ENCODE data around the gene KCNMB1. TPM values are rescaled to one million over a fixed set of nuclear protein-coding genes. Genes with fewer than 3 reads are reported as not detected.
A peak's percentile ranks its signal among the peaks of the same experiment; 100 is the strongest.
"Not testable (repeated sequence)": the region's sequence is repeated elsewhere in the genome, so short reads cannot be mapped to it uniquely, and the experiment has no call there.

The KCNMB1 gene
- total RNA-seq, 8 experiments from 2014 or later, result 0.04 to 2.9 (median 0.24) TPM

GRCh38 chr5:170390472-170390871, 1.3 kb upstream of the KCNMB1 start:
- in situ Hi-C loops (cut with MboI; ENCODE audit: low pct_unique_long_range_greater_than_20kb in 2 of 9, low sequenced_read_pairs in 9 of 9, unreplicated experiment in 9 of 9), result no loop called here
- WGBS, 10 experiments, result 0 to 100% (median 77%) methylated on average over 1 to 4 of the region's 5 CpGs; no CpG with 5 or more reads in 6 of the 10 experiments
- H3K27ac ChIP-seq, result no peak overlapping the region
- H3K4me3 ChIP-seq, result no peak overlapping the region
- no peak for ATAC-seq (replicated peaks in 6 of 8)
- peaks cover 33 to 37% of the 10 kb centered on the region in 2 donors for H3K4me1 ChIP-seq (replicated peaks in 1 of 2)

- Histone ChIP-seq H3K4me1 (replicated peaks in 1 of 2) (peaks cover 33 to 37% of the 10 kb centered on the region in 2 donors), H3K27ac (no peak overlapping the region), H3K4me3 (no peak overlapping the region)
- in situ Hi-C loops (cut with MboI; ENCODE audit: low pct_unique_long_range_greater_than_20kb in 2 of 9, low sequenced_read_pairs in 9 of 9, unreplicated experiment in 9 of 9), result no loop called here
- WGBS, 10 experiments, result 0 to 100% (median 65%) methylated on average over 1 to 4 of the region's 4 CpGs; no CpG with 5 or more reads in 2 of the 10 experiments
- peak in 1 of 8 experiments; percentile 18 for ATAC-seq (replicated peaks in 6 of 8)
Observed at GRCh38 chr5:170389550-170389892, 354 bp upstream of the KCNMB1 start.

GRCh38 chr5:170387775-170388639, 1.2 kb downstream of the KCNMB1 start:
- Histone ChIP-seq H3K27ac (no peak overlapping the region), H3K4me1 (replicated peaks in 1 of 2) (peaks cover 22 to 24% of the 10 kb centered on the region in 2 donors), H3K4me3 (no peak overlapping the region)
- no peak for ATAC-seq (replicated peaks in 6 of 8)
- WGBS, 10 experiments, result 22 to 100% (median 56%) methylated on average over 1 to 4 of the region's 6 CpGs; no CpG with 5 or more reads in 2 of the 10 experiments
- in situ Hi-C loops (cut with MboI; ENCODE audit: low pct_unique_long_range_greater_than_20kb in 2 of 9, low sequenced_read_pairs in 9 of 9, unreplicated experiment in 9 of 9), result no loop called here

DNA sequence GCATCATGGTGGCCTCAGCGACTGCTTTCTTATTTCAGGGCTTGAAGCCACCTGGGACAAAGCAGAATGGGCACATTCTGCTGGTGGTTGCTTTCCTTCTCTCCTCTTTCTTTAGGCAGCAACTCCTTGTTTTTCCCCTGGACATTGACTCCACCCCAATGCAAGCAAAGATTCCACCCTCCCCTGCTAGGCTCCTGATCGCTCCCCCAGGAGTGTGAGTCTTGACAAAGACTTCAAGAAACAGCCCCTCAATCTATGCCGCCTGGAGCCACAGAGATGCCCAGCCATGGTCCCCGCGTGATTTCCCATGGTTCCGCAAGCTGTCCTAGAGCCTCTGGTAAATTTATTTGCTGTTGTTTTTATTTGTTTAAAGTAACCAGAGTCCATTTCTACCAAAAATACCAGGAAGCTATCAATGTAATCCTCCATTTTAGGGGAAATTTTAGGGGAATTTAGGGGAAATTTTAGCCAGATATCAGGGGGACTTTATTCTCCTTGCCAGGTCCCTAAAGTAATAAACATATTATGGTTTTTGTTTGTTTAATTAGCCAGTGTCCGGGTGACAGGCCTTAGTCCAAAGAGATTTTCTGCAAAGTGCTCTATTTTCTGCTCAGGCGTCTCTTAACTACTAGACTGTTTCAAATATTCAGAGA, 2.3 kb downstream of the KCNMB1 start:
- Histone ChIP-seq H3K4me1 (replicated peaks in 1 of 2) (peaks cover 14 to 15% of the 10 kb centered on the region in 2 donors), H3K4me3 (no peak overlapping the region), H3K27ac (no peak overlapping the region)
- 40 to 100% (median 74%) methylated on average over 1 to 5 of the region's 8 CpGs; no CpG with 5 or more reads in 1 of the 10 experiments for WGBS, 10 experiments
- no peak for ATAC-seq (replicated peaks in 6 of 8)
- in situ Hi-C loops (cut with MboI; ENCODE audit: low pct_unique_long_range_greater_than_20kb in 2 of 9, low sequenced_read_pairs in 9 of 9, unreplicated experiment in 9 of 9), result no loop called here

DNA sequence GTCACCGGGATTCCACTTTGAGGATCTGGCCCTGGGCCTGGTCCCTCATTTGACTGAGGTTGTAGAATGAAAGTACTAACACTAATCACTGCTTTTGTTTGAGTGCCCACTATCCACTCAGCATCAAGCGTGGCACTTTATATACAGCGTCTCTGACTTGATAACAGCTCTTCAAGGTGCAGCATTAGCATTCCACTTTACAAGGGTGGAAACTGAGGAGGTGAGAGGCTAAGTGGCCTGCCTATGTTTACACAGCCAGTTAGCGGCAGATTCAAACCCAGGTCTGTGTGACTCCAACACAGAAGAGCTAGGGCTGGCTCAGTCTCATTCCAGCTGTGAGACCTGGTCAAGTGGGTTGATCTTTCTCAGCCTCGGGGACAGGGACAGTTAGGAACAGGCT, 5.9 kb downstream of the KCNMB1 start:
- Histone ChIP-seq H3K4me1 (replicated peaks in 1 of 2) (peaks cover 0 to 7% of the 10 kb centered on the region in 2 donors), H3K4me3 (no peak overlapping the region), H3K27ac (no peak overlapping the region)
- ATAC-seq (replicated peaks in 6 of 8), result no peak
- in situ Hi-C loops (cut with MboI; ENCODE audit: low pct_unique_long_range_greater_than_20kb in 2 of 9, low sequenced_read_pairs in 9 of 9, unreplicated experiment in 9 of 9), result no loop called here
- 21 to 100% (median 89%) methylated on average over 1 to 3 of the region's 5 CpGs; no CpG with 5 or more reads in 4 of the 10 experiments for WGBS, 10 experiments

- no peak overlapping the region for H3K4me3 ChIP-seq
- 29 to 83% (median 65%) methylated on average over 1 to 2 of the region's 2 CpGs; no CpG with 5 or more reads in 3 of the 10 experiments for WGBS, 10 experiments
- no peak for ATAC-seq (replicated peaks in 6 of 8)
- no peak overlapping the region for H3K27ac ChIP-seq
- H3K4me1 ChIP-seq (replicated peaks in 1 of 2), result peaks cover 0 to 6% of the 10 kb centered on the region in 2 donors
- in situ Hi-C loops (cut with MboI; ENCODE audit: low pct_unique_long_range_greater_than_20kb in 2 of 9, low sequenced_read_pairs in 9 of 9, unreplicated experiment in 9 of 9), result no loop called here
Observed at GRCh38 chr5:170382790-170383189, 6.4 kb downstream of the KCNMB1 start.

- Histone ChIP-seq H3K4me1 (replicated peaks in 1 of 2) (no peaks in the 10 kb centered on the region), H3K27ac (no peak overlapping the region), H3K4me3 (no peak overlapping the region)
- peak in 3 of 8 experiments; percentile 86 to 98 (median 91) for ATAC-seq (replicated peaks in 6 of 8)
- in situ Hi-C loops (cut with MboI; ENCODE audit: low pct_unique_long_range_greater_than_20kb in 2 of 9, low sequenced_read_pairs in 9 of 9, unreplicated experiment in 9 of 9), result no loop called here
- WGBS, 10 experiments, result 0 to 82% (median 60%) methylated on average over 1 to 2 of the region's 3 CpGs; no CpG with 5 or more reads in 5 of the 10 experiments
Observed at GRCh38 chr5:170380361-170380951, 8.7 kb downstream of the KCNMB1 start.

DNA sequence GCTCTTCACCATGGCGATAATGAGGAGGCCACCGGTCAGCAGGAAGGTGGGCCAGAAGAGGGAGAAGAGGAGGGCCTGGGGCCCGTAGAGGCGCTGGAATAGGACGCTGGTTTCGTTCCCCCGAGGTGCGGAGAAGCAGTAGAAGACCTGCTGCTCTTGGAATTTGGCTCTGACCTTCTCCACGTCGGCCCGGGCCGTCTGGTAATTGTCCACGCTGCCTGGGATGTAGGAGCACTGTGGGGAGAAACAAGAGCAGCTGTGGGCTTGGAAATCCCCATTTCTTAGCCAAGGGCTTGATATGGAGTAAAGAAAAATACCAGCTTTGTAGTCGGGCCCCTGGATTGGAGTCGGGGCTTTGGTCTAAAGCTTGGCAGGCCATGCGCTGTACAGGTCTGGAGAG, 10.4 kb downstream of the KCNMB1 start:
- 40 to 100% (median 90%) methylated on average over 1 to 12 of the region's 16 CpGs; no CpG with 5 or more reads in 5 of the 10 experiments for WGBS, 10 experiments
- H3K4me1 ChIP-seq (replicated peaks in 1 of 2), result no peaks in the 10 kb centered on the region
- in situ Hi-C loops (cut with MboI; ENCODE audit: low pct_unique_long_range_greater_than_20kb in 2 of 9, low sequenced_read_pairs in 9 of 9, unreplicated experiment in 9 of 9), result no loop called here
- ATAC-seq (replicated peaks in 6 of 8), result no peak
- no peak overlapping the region for H3K4me3 ChIP-seq
- no peak overlapping the region for H3K27ac ChIP-seq

GRCh38 chr5:170377027-170377426, 12.1 kb downstream of the KCNMB1 start:
- H3K27ac ChIP-seq, result no peak overlapping the region
- ATAC-seq (replicated peaks in 6 of 8), result no peak
- no peaks in the 10 kb centered on the region for H3K4me1 ChIP-seq (replicated peaks in 1 of 2)
- no peak overlapping the region for H3K4me3 ChIP-seq
- in situ Hi-C loops (cut with MboI; ENCODE audit: low pct_unique_long_range_greater_than_20kb in 2 of 9, low sequenced_read_pairs in 9 of 9, unreplicated experiment in 9 of 9), result no loop called here
- WGBS, 10 experiments, result 83 to 100% (median 90%) methylated on average over 1 to 10 of the region's 11 CpGs; no CpG with 5 or more reads in 3 of the 10 experiments

DNA sequence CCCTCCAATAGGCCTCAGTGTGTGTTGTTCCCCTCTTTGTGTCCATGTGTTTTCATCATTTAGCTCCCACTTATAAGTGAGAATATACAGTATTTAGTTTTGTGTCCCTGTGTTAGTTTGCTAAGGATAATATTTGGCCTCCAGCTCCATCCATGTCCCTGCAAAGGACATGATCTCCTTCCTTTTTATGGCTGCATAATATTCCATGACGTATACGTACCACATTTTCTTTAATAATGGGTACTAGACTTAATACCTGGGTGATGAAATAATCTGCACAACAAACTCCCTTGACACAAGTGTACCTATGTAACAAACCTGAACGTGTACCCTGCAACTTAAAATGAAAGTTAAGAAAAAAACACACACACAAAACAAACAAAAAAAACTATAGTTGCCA, 12.6 kb downstream of the KCNMB1 start:
- WGBS, 10 experiments, result 43 to 100% (median 87%) methylated on average over 2 to 3 of the region's 3 CpGs; no CpG with 5 or more reads in 1 of the 10 experiments
- H3K4me1 ChIP-seq (replicated peaks in 1 of 2); in situ Hi-C loops (cut with MboI; ENCODE audit: low pct_unique_long_range_greater_than_20kb in 2 of 9, low sequenced_read_pairs in 9 of 9, unreplicated experiment in 9 of 9); H3K27ac ChIP-seq; H3K4me3 ChIP-seq; ATAC-seq (replicated peaks in 6 of 8): not testable (repeated sequence)

GRCh38 chr5:170375283-170375682, 13.9 kb downstream of the KCNMB1 start:
- in situ Hi-C loops (cut with MboI; ENCODE audit: low pct_unique_long_range_greater_than_20kb in 2 of 9, low sequenced_read_pairs in 9 of 9, unreplicated experiment in 9 of 9), result no loop called here
- Histone ChIP-seq H3K27ac (no peak overlapping the region), H3K4me3 (no peak overlapping the region), H3K4me1 (replicated peaks in 1 of 2) (peaks cover 4 to 5% of the 10 kb centered on the region in 2 donors)
- ATAC-seq (replicated peaks in 6 of 8), result no peak
- 50 to 80% methylated on average over 1 of the region's 1 CpG; no CpG with 5 or more reads in 8 of the 10 experiments for WGBS, 10 experiments

- H3K4me3 ChIP-seq, result no peak overlapping the region
- no peak overlapping the region for H3K27ac ChIP-seq
- in situ Hi-C loops (cut with MboI; ENCODE audit: low pct_unique_long_range_greater_than_20kb in 2 of 9, low sequenced_read_pairs in 9 of 9, unreplicated experiment in 9 of 9), result no loop called here
- peaks cover 6 to 11% of the 10 kb centered on the region in 2 donors for H3K4me1 ChIP-seq (replicated peaks in 1 of 2)
- 0 to 100% (median 50%) methylated on average over 1 to 2 of the region's 2 CpGs; no CpG with 5 or more reads in 4 of the 10 experiments for WGBS, 10 experiments
- ATAC-seq (replicated peaks in 6 of 8), result peak in 2 of 8 experiments; percentile 40 to 48
Observed at GRCh38 chr5:170372971-170373370, 16.2 kb downstream of the KCNMB1 start.

- in situ Hi-C loops (cut with MboI; ENCODE audit: low pct_unique_long_range_greater_than_20kb in 2 of 9, low sequenced_read_pairs in 9 of 9, unreplicated experiment in 9 of 9), result no loop called here
- Histone ChIP-seq H3K4me1 (replicated peaks in 1 of 2) (peaks cover 6 to 11% of the 10 kb centered on the region in 2 donors), H3K27ac (no peak overlapping the region), H3K4me3 (no peak overlapping the region)
- ATAC-seq (replicated peaks in 6 of 8), result no peak
- WGBS, 10 experiments, result 0 to 100% (median 83%) methylated on average over 1 to 5 of the region's 5 CpGs; no CpG with 5 or more reads in 1 of the 10 experiments
Observed at GRCh38 chr5:170368586-170368985, 20.6 kb downstream of the KCNMB1 start.
